HG03378 (cell line): ENCODE measurements around the gene NINJ2.

Experiments
- ATAC-seq: cut with Tn5 transposase; IDR thresholded peaks from one replicate; pipeline ENCODE4 v1.9.1; 2021; ENCODE audit warnings: mild to moderate bottlenecking, moderate library complexity; ENCODE audit not compliant: unreplicated experiment

NINJ2 gene

GRCh38 chr12:617304-617915 is 45.8 kb downstream of the NINJ2 start:
- no peak for ATAC-seq

- no peak for ATAC-seq
Observed at GRCh38 chr12:615620-616019, 47.6 kb downstream of the NINJ2 start.

GRCh38 chr12:614411-614970 is 48.8 kb downstream of the NINJ2 start:
- ATAC-seq: no peak

GRCh38 chr12:613996-614395 is 49.2 kb downstream of the NINJ2 start:
- no peak for ATAC-seq

GRCh38 chr12:612886-613285 is 50.4 kb downstream of the NINJ2 start:
- no peak for ATAC-seq

- ATAC-seq: no peak
Observed at GRCh38 chr12:612293-612692, 51.0 kb downstream of the NINJ2 start.

GRCh38 chr12:611721-612120 is 51.5 kb downstream of the NINJ2 start:
- no peak for ATAC-seq

- no peak for ATAC-seq
Observed at GRCh38 chr12:608921-609320, 54.3 kb downstream of the NINJ2 start.

GRCh38 chr12:608413-608812 is 54.8 kb downstream of the NINJ2 start:
- no peak for ATAC-seq

GRCh38 chr12:607541-608001 is 55.7 kb downstream of the NINJ2 start:
- no peak for ATAC-seq

GRCh38 chr12:604956-605355 is 58.3 kb downstream of the NINJ2 start:
- no peak for ATAC-seq

GRCh38 chr12:602700-603068 is 60.6 kb downstream of the NINJ2 start:
- ATAC-seq: no peak

- no peak for ATAC-seq
Observed at GRCh38 chr12:601976-602699, 61.1 kb downstream of the NINJ2 start.

- no peak for ATAC-seq
Observed at GRCh38 chr12:599756-600155, 63.5 kb downstream of the NINJ2 start.

- no peak for ATAC-seq
Observed at GRCh38 chr12:597926-598568, 65.2 kb downstream of the NINJ2 start.

- ATAC-seq: no peak
Observed at GRCh38 chr12:593396-594270, 69.6 kb downstream of the NINJ2 start.

- ATAC-seq: no peak
Observed at GRCh38 chr12:592024-592505, 71.2 kb downstream of the NINJ2 start.

- ATAC-seq: no peak
Observed at GRCh38 chr12:591167-592023, 71.8 kb downstream of the NINJ2 start.

GRCh38 chr12:590206-590750 is 73.0 kb downstream of the NINJ2 start:
- ATAC-seq: no peak

GRCh38 chr12:588646-589045 is 74.6 kb downstream of the NINJ2 start:
- ATAC-seq: no peak
